GM12891 (cell line): ENCODE measurements around the gene OVAAL.

ENCODE experiments used
- POLR2A ChIP-seq: IDR thresholded peaks from 2 replicates; pipeline ENCODE4 v1.6.1; 2011; ENCODE audit warnings: low read depth, low read length, control low read depth
- POLR2AphosphoS5 ChIP-seq: IDR thresholded peaks from 2 replicates; pipeline ENCODE4 v1.6.1; 2011; ENCODE audit warnings: low read depth, low read length, control low read depth
- SPI1 ChIP-seq: IDR thresholded peaks from 2 replicates; pipeline ENCODE4 v1.6.1; 2011; ENCODE audit warnings: low read depth, low read length, control low read depth
- TAF1 ChIP-seq: IDR thresholded peaks from 2 replicates; pipeline ENCODE4 v1.6.1; 2011; ENCODE audit warnings: low read depth, low read length, control low read depth

DNA sequence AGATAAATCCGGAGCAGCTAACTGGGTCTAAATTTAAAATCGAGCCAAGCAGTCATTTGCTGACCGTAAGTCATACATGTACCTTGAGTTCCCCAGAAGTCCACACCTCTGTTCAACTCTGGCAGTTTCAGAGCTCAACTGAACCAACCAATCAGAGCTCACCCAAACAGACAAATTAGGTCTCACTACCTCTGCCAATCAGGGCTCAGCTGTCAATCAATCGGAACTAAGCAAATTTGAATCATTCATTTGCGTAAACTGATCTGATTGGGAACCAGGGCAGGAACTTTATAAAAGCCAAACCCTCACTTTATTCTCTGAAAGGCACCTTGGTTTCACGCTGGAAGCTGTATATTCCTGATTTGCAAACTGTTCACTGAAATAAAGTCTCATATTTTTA, 45.2 kb upstream of the OVAAL start:
- TF ChIP-seq POLR2A (no peak), POLR2AphosphoS5 (no peak), SPI1 (no peak), TAF1 (no peak)
